Erythroblast (primary cell): ENCODE results near the gene HLA-E.

Source experiments
- GATA1 ChIP-seq: IDR thresholded peaks from 2 replicates; pipeline ENCODE4 v1.6.1; 2011; ENCODE audit warnings: low read depth, mild to moderate bottlenecking, control low read depth, low read length, moderate library complexity
- POLR2A ChIP-seq: IDR thresholded peaks from 2 replicates; pipeline ENCODE4 v1.6.1; 2011; ENCODE audit warnings: mild to moderate bottlenecking, low read length

DNA sequence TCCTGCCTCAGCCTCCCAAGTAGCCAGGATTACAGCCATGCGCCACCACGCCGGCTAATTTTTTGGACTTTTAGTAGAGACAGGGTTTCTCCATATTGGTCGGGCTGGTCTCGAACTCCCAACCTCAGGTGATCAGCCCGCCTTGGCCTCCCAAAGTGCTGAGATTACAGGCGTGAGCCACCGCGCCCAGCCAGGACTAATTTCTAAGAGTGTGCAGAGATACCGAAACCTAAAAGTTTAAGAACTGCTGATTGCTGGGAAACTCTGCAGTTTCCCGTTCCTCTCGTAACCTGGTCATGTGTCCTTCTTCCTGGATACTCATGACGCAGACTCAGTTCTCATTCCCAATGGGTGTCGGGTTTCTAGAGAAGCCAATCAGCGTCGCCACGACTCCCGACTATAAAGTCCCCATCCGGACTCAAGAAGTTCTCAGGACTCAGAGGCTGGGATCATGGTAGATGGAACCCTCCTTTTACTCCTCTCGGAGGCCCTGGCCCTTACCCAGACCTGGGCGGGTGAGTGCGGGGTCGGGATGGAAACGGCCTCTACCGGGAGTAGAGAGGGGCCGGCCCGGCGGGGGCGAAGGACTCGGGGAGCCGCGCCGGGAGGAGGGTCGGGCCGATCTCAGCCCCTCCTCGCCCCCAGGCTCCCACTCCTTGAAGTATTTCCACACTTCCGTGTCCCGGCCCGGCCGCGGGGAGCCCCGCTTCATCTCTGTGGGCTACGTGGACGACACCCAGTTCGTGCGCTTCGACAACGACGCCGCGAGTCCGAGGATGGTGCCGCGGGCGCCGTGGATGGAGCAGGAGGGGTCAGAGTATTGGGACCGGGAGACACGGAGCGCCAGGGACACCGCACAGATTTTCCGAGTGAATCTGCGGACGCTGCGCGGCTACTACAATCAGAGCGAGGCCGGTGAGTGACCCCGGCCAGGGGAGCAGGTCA is at the start of gene HLA-E:
- peak; percentile 88 for TF ChIP-seq POLR2A
- TF ChIP-seq GATA1 = no peak
